HepG2 (cell line): ENCODE data around the gene IGF2BP3. TPM values are rescaled to one million over a fixed set of nuclear protein-coding genes. Genes with fewer than 3 reads are reported as not detected.

Experiments used
- BCL3 ChIP-seq: sonication (generic); formaldehyde crosslinking; IDR thresholded peaks from 2 replicates; pipeline ENCODE4 v1.5.1; 2020; ENCODE audit warnings: mild to moderate bottlenecking, missing genetic modification reagents, moderate library complexity
- DMAP1 ChIP-seq: IDR thresholded peaks from 2 replicates; pipeline ENCODE4 v1.6.1; 2016
- HDAC1 ChIP-seq: sonication (generic); formaldehyde crosslinking; IDR thresholded peaks from 2 replicates; pipeline ENCODE4 v1.5.1; 2020; ENCODE audit warnings: mild to moderate bottlenecking, missing genetic modification reagents
- HNRNPL ChIP-seq: fragments of 200-400 bp; formaldehyde crosslinking; IDR thresholded peaks from 2 replicates; pipeline ENCODE4 v1.6.1; 2017; ENCODE audit warnings: mild to moderate bottlenecking, low read depth, low read length
- MED1 ChIP-seq: sonication (generic); formaldehyde crosslinking; IDR thresholded peaks from 2 replicates; pipeline ENCODE4 v1.4.0; 2020; ENCODE audit warnings: missing genetic modification reagents
- MEIS2 ChIP-seq: sonication (generic); formaldehyde crosslinking; IDR thresholded peaks from 2 replicates; pipeline ENCODE4 v1.9.0; 2021; ENCODE audit warnings: mild to moderate bottlenecking, missing genetic modification reagents
- NCOA5 ChIP-seq: sonication (generic); formaldehyde crosslinking; IDR thresholded peaks from 2 replicates; pipeline ENCODE4 v1.4.0; 2020; ENCODE audit warnings: missing genetic modification reagents
- RARG ChIP-seq: sonication (generic); formaldehyde crosslinking; IDR thresholded peaks from 2 replicates; pipeline ENCODE4 v1.4.0; 2020; ENCODE audit warnings: low read depth, mild to moderate bottlenecking, missing genetic modification reagents
- RBAK ChIP-seq: sonication (generic); formaldehyde crosslinking; IDR thresholded peaks from 2 replicates; pipeline ENCODE4 v1.5.1; 2020; ENCODE audit warnings: mild to moderate bottlenecking, missing genetic modification reagents
- REL ChIP-seq: sonication (generic); formaldehyde crosslinking; conservative IDR thresholded peaks from 2 replicates; pipeline ENCODE4 v1.8.0; 2022; ENCODE audit warnings: mild to moderate bottlenecking, missing genetic modification reagents, moderate library complexity
- TBL1XR1 ChIP-seq: fragments of 150-350 bp; IDR thresholded peaks from 2 replicates; pipeline ENCODE4 v1.6.1; 2014; ENCODE audit warnings: borderline replicate concordance, low read length; ENCODE audit not compliant: partially characterized antibody
- ZBTB43 ChIP-seq: sonication (generic); formaldehyde crosslinking; conservative IDR thresholded peaks from 2 replicates; pipeline ENCODE4 v1.4.0; 2020; ENCODE audit warnings: missing genetic modification reagents
- ZFP41 ChIP-seq: sonication (generic); formaldehyde crosslinking; IDR thresholded peaks from 2 replicates; pipeline ENCODE4 v1.4.0; 2020; ENCODE audit warnings: mild to moderate bottlenecking, missing genetic modification reagents, borderline replicate concordance
- ZNF121 ChIP-seq: sonication (generic); formaldehyde crosslinking; IDR thresholded peaks from 2 replicates; pipeline ENCODE4 v1.5.0; 2020; ENCODE audit warnings: mild to moderate bottlenecking, missing genetic modification reagents
- ZNF230 ChIP-seq: sonication (generic); formaldehyde crosslinking; IDR thresholded peaks from 2 replicates; pipeline ENCODE4 v1.4.0; 2020; ENCODE audit warnings: mild to moderate bottlenecking, missing genetic modification reagents
- ZNF251 ChIP-seq: sonication (generic); formaldehyde crosslinking; IDR thresholded peaks from 2 replicates; pipeline ENCODE4 v1.9.0; 2021; ENCODE audit warnings: mild to moderate bottlenecking, missing genetic modification reagents
- ZNF329 ChIP-seq: sonication (generic); formaldehyde crosslinking; IDR thresholded peaks from 2 replicates; pipeline ENCODE4 v1.9.0; 2021; ENCODE audit warnings: low read depth, mild to moderate bottlenecking, missing genetic modification reagents
- ZNF562 ChIP-seq: sonication (generic); formaldehyde crosslinking; IDR thresholded peaks from 2 replicates; pipeline ENCODE4 v1.8.0; 2022; ENCODE audit warnings: missing genetic modification reagents, borderline replicate concordance
- ZNF687 ChIP-seq: sonication (generic); formaldehyde crosslinking; IDR thresholded peaks from 2 replicates; pipeline ENCODE4 v1.5.1; 2020; ENCODE audit warnings: mild to moderate bottlenecking, missing genetic modification reagents, moderate library complexity
- ZNF724P ChIP-seq: sonication (generic); formaldehyde crosslinking; IDR thresholded peaks from 2 replicates; pipeline ENCODE4 v1.8.0; 2022; ENCODE audit warnings: missing genetic modification reagents, borderline replicate concordance
- ZNF784 ChIP-seq: sonication (generic); formaldehyde crosslinking; IDR thresholded peaks from 2 replicates; pipeline ENCODE4 v1.5.1; 2020; ENCODE audit warnings: missing genetic modification reagents, mild to moderate bottlenecking, borderline replicate concordance
- ZNF841 ChIP-seq: sonication (generic); formaldehyde crosslinking; IDR thresholded peaks from 2 replicates; pipeline ENCODE4 v1.8.1; 2023; ENCODE audit warnings: missing genetic modification reagents, borderline replicate concordance
- ZSCAN25 ChIP-seq: sonication (generic); formaldehyde crosslinking; IDR thresholded peaks from 2 replicates; pipeline ENCODE4 v1.8.0; 2022; ENCODE audit warnings: mild to moderate bottlenecking, missing genetic modification reagents
- polyA plus RNA-seq, 8 experiments: library from polyadenylated mRNA; depleted of rRNA in 3 of 8; stranded (reverse) in 7 of 8; unstranded in 1 of 8; fragments of >200 nt; fragmentation: Illumina TruSeq in 4 of 8; extraction: Trizol in 4 of 8; gene quantifications; 2 replicates each; pipeline versions ENCODE4 v1.2.1 to v1.2.3, GENCODE V29; 2011 to 2016; ENCODE audit warnings: low read depth in 4 of 8, missing spikeins in 1 of 8, mixed read lengths in 1 of 8; ENCODE audit not compliant: insufficient read depth in 1 of 8
- total RNA-seq, 5 experiments: library from RNA; depleted of rRNA; stranded (reverse); fragments of >200 nt; fragmentation: Illumina TruSeq; extraction: Trizol; gene quantifications; 2 replicates each; pipeline ENCODE4 v1.2.3, GENCODE V29; 2016; ENCODE audit warnings: low read depth in 1 of 5

Gene IGF2BP3
- total and polyA plus RNA-seq, 2 of the 13 experiments (the other 11 are each of a cell fraction or from before 2014, with no cell fraction given) = 37.7 to 39.5 TPM

- TF ChIP-seq ZNF562 (0 out of 2 replicates have a peak, but pooled peaks have one; percentile 61), ZBTB43 (CRISPR knock-in tag) (peak; percentile 86; the same call in 1 of the 2 replicates), BCL3 (peak; percentile 76; the same call in 1 of the 2 replicates), MED1 (CRISPR knock-in tag) (peak; percentile 60; the same call in 1 of the 2 replicates), ZSCAN25 (no peak), HDAC1 (CRISPR knock-in tag) (peak; percentile 93), ZNF724P (CRISPR knock-in tag) (no peak), ZNF784 (CRISPR knock-in tag) (no peak), ZNF230 (peak; percentile 66), ZNF121 (CRISPR knock-in tag) (0 out of 2 replicates have a peak, but pooled peaks have one; percentile 42), NCOA5 (no peak), ZNF841 (CRISPR knock-in tag) (peak; percentile 50; the same call in 1 of the 2 replicates), ZNF329 (CRISPR knock-in tag) (no peak), MEIS2 (CRISPR knock-in tag) (no peak; the same call in none of the 2 replicates), RARG (no peak; the same call in 1 of the 2 replicates), RBAK (no peak), HNRNPL (no peak), REL (CRISPR knock-in tag) (peak; percentile 92), ZNF251 (CRISPR knock-in tag) (0 out of 2 replicates have a peak, but pooled peaks have one; percentile 47), DMAP1 (CRISPR knock-in tag) (peak; percentile 97), ZFP41 (peak; percentile 53), ZNF687 (CRISPR knock-in tag) (peak; percentile 91), TBL1XR1 (no peak)
These were observed 4.0 kb upstream of the IGF2BP3 start (continued) for GRCh38 chr7:23474094-23474828.
